Prostate gland (tissue), 2 donors: ENCODE results near the gene AGBL4. TPM values are rescaled to one million over a fixed set of nuclear protein-coding genes. Genes with fewer than 3 reads are reported as not detected.

Experiments
- DNase-seq: peaks from one replicate; pipeline ENCODE4 v3.0.0-alpha.2; 2019; ENCODE audit warnings: low spot score
- H3K27ac ChIP-seq, 2 donors: fragments of 200-600 bp; sonication (generic); 2 replicates each; pipeline ENCODE4 v1.5.1; 2017 to 2019
- H3K27me3 ChIP-seq: fragments of 200-600 bp; sonication (generic); replicated peaks from 2 replicates; pipeline ENCODE4 v1.5.1; 2019; ENCODE audit not compliant: insufficient read depth
- H3K36me3 ChIP-seq, 2 donors: fragments of 200-600 bp; sonication (generic); 1 replicate in 1 of 2; 2 replicates in 1 of 2; pipeline versions ENCODE4 v1.5.1 to v1.8.1; 2017 to 2019
- H3K4me1 ChIP-seq: fragments of 200-600 bp; sonication (generic); replicated peaks from 2 replicates; pipeline ENCODE4 v1.5.1; 2019
- H3K4me3 ChIP-seq, 2 donors: fragments of 200-600 bp; sonication (generic); 2 replicates each; pipeline ENCODE4 v1.5.1; 2017 to 2019
- H3K9me3 ChIP-seq: fragments of 200-600 bp; sonication (generic); 2 replicates; pipeline ENCODE4 v1.5.1; 2017
- POLR2A ChIP-seq: fragments of 450-650 bp; IDR thresholded peaks from one replicate; pipeline ENCODE4 v1.6.1; 2016; ENCODE audit warnings: antibody characterized with exemption, mild to moderate bottlenecking
- POLR2AphosphoS5 ChIP-seq: sonication (generic); formaldehyde crosslinking; IDR thresholded peaks from one replicate; pipeline ENCODE4 v1.6.1; 2017; ENCODE audit warnings: antibody characterized with exemption
- WGBS: methylation state at CpG from one replicate; pipeline ENCODE4 v1.1.5; 2018; 5-methylcytosine and 5-hydroxymethylcytosine counted together
- intact Hi-C: fragments of 100-400 bp; cut with DNase I; formaldehyde crosslinking; loops from one replicate; pipeline ENCODE4 v1.14.2; 2022
- total RNA-seq, 2 donors: library from RNA; depleted of rRNA; stranded (reverse); fragments of >200 nt; gene quantifications; one replicate each; pipeline ENCODE4 v1.1.0, GENCODE V29; 2016
- TF ChIP-seq, protein P1 (sequence below), 4 experiments: fragments of 200-600 bp in 2 of 4; fragments of 450-650 bp in 2 of 4; sonication (generic) in 2 of 4; IDR thresholded peaks; 1 replicate in 3 of 4; 2 replicates in 1 of 4; pipeline ENCODE4 v1.5.1; 2016 to 2019; ENCODE audit warnings: antibody characterized with exemption in 4 of 4, mild to moderate bottlenecking in 2 of 4, moderate library complexity in 2 of 4

The AGBL4 gene
- total RNA-seq, 2 donors from 2014 or later, result 0.82 to 2.7 TPM

DNA sequence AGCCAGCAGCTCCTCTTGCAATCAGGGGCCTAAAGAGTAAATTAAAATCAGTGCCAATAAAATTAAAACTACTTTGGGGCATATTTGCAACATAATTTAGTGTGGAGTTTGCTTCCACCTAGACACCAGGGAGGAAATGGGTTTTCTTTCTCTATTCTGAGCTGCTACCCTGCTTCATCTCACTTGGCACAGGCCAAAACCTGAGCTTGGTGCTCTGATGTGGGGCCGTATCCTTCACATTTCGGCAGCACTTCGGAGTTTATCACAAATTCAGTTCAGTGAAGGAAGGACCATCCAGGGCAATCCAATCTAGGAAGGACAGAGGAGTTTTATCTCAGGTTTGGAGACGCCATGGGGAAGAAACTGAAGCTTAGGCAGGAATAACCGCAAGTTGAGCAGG is 1428.1 kb downstream of the AGBL4 start:
- Histone ChIP-seq H3K27ac (no peak overlapping the region), H3K9me3 (no peaks in the 10 kb centered on the region), H3K4me3 (no peak overlapping the region), H3K36me3 (no peaks in the 10 kb centered on the region), H3K27me3 (no peaks in the 10 kb centered on the region), H3K4me1 (no peaks in the 10 kb centered on the region)
- DNase-seq, result no peak
- intact Hi-C loops, result no loop called here
- WGBS, result 89% methylated on average over 5 of the region's 5 CpGs
- no peak for TF ChIP-seq POLR2AphosphoS5
- TF ChIP-seq, protein P1, sequence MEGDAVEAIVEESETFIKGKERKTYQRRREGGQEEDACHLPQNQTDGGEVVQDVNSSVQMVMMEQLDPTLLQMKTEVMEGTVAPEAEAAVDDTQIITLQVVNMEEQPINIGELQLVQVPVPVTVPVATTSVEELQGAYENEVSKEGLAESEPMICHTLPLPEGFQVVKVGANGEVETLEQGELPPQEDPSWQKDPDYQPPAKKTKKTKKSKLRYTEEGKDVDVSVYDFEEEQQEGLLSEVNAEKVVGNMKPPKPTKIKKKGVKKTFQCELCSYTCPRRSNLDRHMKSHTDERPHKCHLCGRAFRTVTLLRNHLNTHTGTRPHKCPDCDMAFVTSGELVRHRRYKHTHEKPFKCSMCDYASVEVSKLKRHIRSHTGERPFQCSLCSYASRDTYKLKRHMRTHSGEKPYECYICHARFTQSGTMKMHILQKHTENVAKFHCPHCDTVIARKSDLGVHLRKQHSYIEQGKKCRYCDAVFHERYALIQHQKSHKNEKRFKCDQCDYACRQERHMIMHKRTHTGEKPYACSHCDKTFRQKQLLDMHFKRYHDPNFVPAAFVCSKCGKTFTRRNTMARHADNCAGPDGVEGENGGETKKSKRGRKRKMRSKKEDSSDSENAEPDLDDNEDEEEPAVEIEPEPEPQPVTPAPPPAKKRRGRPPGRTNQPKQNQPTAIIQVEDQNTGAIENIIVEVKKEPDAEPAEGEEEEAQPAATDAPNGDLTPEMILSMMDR (IDR thresholded peaks at IDR 0.05), result no peak

- DNase-seq, result no peak
- TF ChIP-seq POLR2AphosphoS5, result no peak
- no peak for TF ChIP-seq POLR2A
- TF ChIP-seq, protein P1 (IDR thresholded peaks at IDR 0.05), result no peak
- no peaks in the 10 kb centered on the region for H3K36me3 ChIP-seq
- no peaks in the 10 kb centered on the region for H3K4me1 ChIP-seq
- 64% methylated on average over 1 of the region's 1 CpG for WGBS
- no peaks in the 10 kb centered on the region for H3K9me3 ChIP-seq
- no peak overlapping the region for H3K27ac ChIP-seq
- no peaks in the 10 kb centered on the region for H3K27me3 ChIP-seq
- intact Hi-C loops, result no loop called here
- H3K4me3 ChIP-seq, result no peak overlapping the region
These were observed 1431.4 kb downstream of the AGBL4 start for GRCh38 chr1:48592330-48592729.

GRCh38 chr1:48591181-48591580 is 1432.6 kb downstream of the AGBL4 start:
- intact Hi-C loops, result no loop called here
- 51% methylated on average over 4 of the region's 4 CpGs for WGBS
- TF ChIP-seq POLR2AphosphoS5 (no peak), POLR2A (no peak)
- TF ChIP-seq, protein P1 (IDR thresholded peaks at IDR 0.05), result no peak

GRCh38 chr1:48588061-48588460 is 1435.7 kb downstream of the AGBL4 start:
- H3K4me1 ChIP-seq, result no peaks in the 10 kb centered on the region

More at GRCh38 chr1:48591181-48591580, 1432.6 kb downstream of the AGBL4 start:
- H3K4me1 ChIP-seq, result no peaks in the 10 kb centered on the region
- no peaks in the 10 kb centered on the region for H3K36me3 ChIP-seq
- H3K4me3 ChIP-seq, result no peak overlapping the region
- H3K27me3 ChIP-seq, result no peaks in the 10 kb centered on the region
- H3K9me3 ChIP-seq, result no peaks in the 10 kb centered on the region
- DNase-seq, result no peak
- no peak overlapping the region for H3K27ac ChIP-seq

GRCh38 chr1:48582408-48582807 is 1441.3 kb downstream of the AGBL4 start:
- no peak overlapping the region for H3K27ac ChIP-seq
- DNase-seq, result no peak
- H3K27me3 ChIP-seq, result no peaks in the 10 kb centered on the region
- H3K4me3 ChIP-seq, result no peak overlapping the region
- no peaks in the 10 kb centered on the region for H3K36me3 ChIP-seq
- TF ChIP-seq, protein P1 (IDR thresholded peaks at IDR 0.05), result no peak
- TF ChIP-seq POLR2AphosphoS5, result no peak
- no peak for TF ChIP-seq POLR2A
- WGBS, result 63% methylated on average over 3 of the region's 3 CpGs
- intact Hi-C loops, result no loop called here
- H3K9me3 ChIP-seq, result no peaks in the 10 kb centered on the region
- no peaks in the 10 kb centered on the region for H3K4me1 ChIP-seq

More at GRCh38 chr1:48588061-48588460, 1435.7 kb downstream of the AGBL4 start:
- TF ChIP-seq, protein P1 (IDR thresholded peaks at IDR 0.05), result no peak
- no peak for TF ChIP-seq POLR2AphosphoS5
- no peak for TF ChIP-seq POLR2A
- Histone ChIP-seq H3K4me3 (no peak overlapping the region), H3K27ac (no peak overlapping the region), H3K9me3 (no peaks in the 10 kb centered on the region), H3K36me3 (no peaks in the 10 kb centered on the region), H3K27me3 (no peaks in the 10 kb centered on the region)
- intact Hi-C loops, result no loop called here
- DNase-seq, result no peak
